Sigmoid colon (tissue), 4 donors: Measurements from ENCODE around the gene PRPF40B.

Experiments
- CTCF ChIP-seq, 4 experiments: fragments of 450-650 bp in 3 of 4; fragments of 200-600 bp in 1 of 4; IDR thresholded peaks; one replicate each; pipeline ENCODE4 v1.5.1; 2016 to 2019; ENCODE audit warnings: antibody characterized with exemption in 4 of 4, mild to moderate bottlenecking in 3 of 4, moderate library complexity in 2 of 4
- EP300 ChIP-seq, 4 donors: sonication (generic); formaldehyde crosslinking; IDR thresholded peaks; one replicate each; pipeline ENCODE4 v1.6.1; 2017; ENCODE audit warnings: antibody characterized with exemption in 4 of 4
- POLR2A ChIP-seq, 2 donors: fragments of 450-650 bp; IDR thresholded peaks; one replicate each; pipeline ENCODE4 v1.6.1; 2016; ENCODE audit warnings: antibody characterized with exemption in 2 of 2, mild to moderate bottlenecking in 2 of 2, moderate library complexity in 2 of 2
- POLR2AphosphoS5 ChIP-seq, 4 donors: sonication (generic); formaldehyde crosslinking; IDR thresholded peaks; one replicate each; pipeline ENCODE4 v1.6.1; 2017; ENCODE audit warnings: antibody characterized with exemption in 4 of 4

GRCh38 chr12:49627752-49628360 lies 4.5 kb downstream of the PRPF40B start:
- no peak for TF ChIP-seq CTCF (IDR thresholded peaks at IDR 0.05)
- TF ChIP-seq POLR2AphosphoS5 (IDR thresholded peaks at IDR 0.05): no peak
- TF ChIP-seq POLR2A (IDR thresholded peaks at IDR 0.05): no peak
- no peak for TF ChIP-seq EP300 (IDR thresholded peaks at IDR 0.05)
